Gastroesophageal sphincter (tissue), 4 donors: ENCODE data around the gene GRK7. TPM values are rescaled to one million over a fixed set of nuclear protein-coding genes. Genes with fewer than 3 reads are reported as not detected.

Source experiments
- ATAC-seq: fragments of 150-250 bp; one replicate; pipeline ENCODE4 v1.9.1; 2016; ENCODE audit warnings: mild to moderate bottlenecking, moderate library complexity
- H3K27ac ChIP-seq, 4 donors: fragments of 200-600 bp; sonication (generic) in 3 of 4; 1 replicate in 3 of 4; 2 replicates in 1 of 4; pipeline ENCODE4 v1.5.1; 2016 to 2019
- H3K27me3 ChIP-seq: fragments of 200-600 bp; sonication (generic); one replicate; pipeline ENCODE4 v1.5.1; 2019
- H3K36me3 ChIP-seq, 2 donors: fragments of 200-600 bp; sonication (generic); one replicate each; pipeline ENCODE4 v1.5.1; 2019; ENCODE audit warnings: control low read depth in 1 of 2
- H3K4me1 ChIP-seq, 3 donors: fragments of 200-600 bp; sonication (generic); 1 replicate in 2 of 3; 2 replicates in 1 of 3; pipeline ENCODE4 v1.5.1; 2016 to 2019; ENCODE audit warnings: control low read depth in 2 of 3
- H3K4me3 ChIP-seq, 2 donors: fragments of 200-600 bp; sonication (generic); one replicate each; pipeline ENCODE4 v1.5.1; 2019; ENCODE audit warnings: mild to moderate bottlenecking in 1 of 2, moderate library complexity in 1 of 2
- H3K9me3 ChIP-seq, 3 donors: fragments of 200-600 bp; sonication (generic); one replicate each; pipeline ENCODE4 v1.5.1; 2017 to 2019; ENCODE audit warnings: control low read depth in 2 of 3
- CTCF ChIP-seq, 4 experiments: fragments of 200-600 bp in 2 of 4; fragments of 450-650 bp in 2 of 4; sonication (generic) in 1 of 4; IDR thresholded peaks; one replicate each; pipeline ENCODE4 v1.5.1; 2017 to 2019; ENCODE audit warnings: antibody characterized with exemption in 4 of 4, mild to moderate bottlenecking in 2 of 4, moderate library complexity in 2 of 4
- EP300 ChIP-seq: sonication (generic); formaldehyde crosslinking; IDR thresholded peaks from one replicate; pipeline ENCODE4 v1.6.1; 2017; ENCODE audit warnings: antibody characterized with exemption, mild to moderate bottlenecking
- POLR2A ChIP-seq, 2 donors: fragments of 450-650 bp; IDR thresholded peaks; one replicate each; pipeline ENCODE4 v1.6.1; 2017; ENCODE audit warnings: antibody characterized with exemption in 2 of 2, mild to moderate bottlenecking in 2 of 2, moderate library complexity in 1 of 2
- POLR2AphosphoS5 ChIP-seq: sonication (generic); formaldehyde crosslinking; IDR thresholded peaks from one replicate; pipeline ENCODE4 v1.6.1; 2017; ENCODE audit warnings: antibody characterized with exemption
- WGBS, 2 donors: methylation state at CpG; one replicate each; pipeline ENCODE4 v1.1.5; 2018; ENCODE audit warnings: low coverage in 1 of 2; 5-methylcytosine and 5-hydroxymethylcytosine counted together
- total RNA-seq, 4 donors: library from RNA; depleted of rRNA; stranded (reverse); fragments of >200 nt; gene quantifications; one replicate each; pipeline ENCODE4 v1.1.0, GENCODE V29; 2016

The GRK7 gene
- total RNA-seq, 4 donors from 2014 or later, result not detected

DNA sequence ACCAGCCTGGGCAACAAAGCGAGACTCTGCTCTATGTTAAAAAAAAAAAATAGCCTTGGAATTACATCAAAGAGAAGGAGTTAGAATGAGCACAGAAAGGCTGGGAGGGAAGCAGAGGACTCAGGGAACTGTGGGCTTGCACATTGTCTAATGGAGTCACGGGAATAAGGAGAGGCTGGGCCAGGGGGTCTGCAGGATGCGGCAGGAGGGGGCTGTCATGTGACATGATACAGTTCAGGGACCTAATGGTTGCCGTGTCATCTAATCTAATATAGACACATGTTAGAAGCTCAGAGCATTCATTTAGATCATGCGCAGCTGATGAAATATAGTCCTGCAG lies 32.5 kb downstream of the GRK7 start:
- Histone ChIP-seq H3K27me3 (no peaks in the 10 kb centered on the region), H3K4me3 (no peak overlapping the region), H3K9me3 (no peaks in the 10 kb centered on the region), H3K4me1 (peaks cover 0 to 32% (median 19%) of the 10 kb centered on the region in 3 donors), H3K36me3 (no peaks in the 10 kb centered on the region), H3K27ac (peak overlapping the region in 1 of 4 donors; percentile 16)
- TF ChIP-seq EP300, result no peak
- no peak for TF ChIP-seq POLR2A (IDR thresholded peaks at IDR 0.05)
- no peak for TF ChIP-seq POLR2AphosphoS5
- TF ChIP-seq CTCF (IDR thresholded peaks at IDR 0.05), result no peak
- ATAC-seq, result no peak
- 62 to 86% methylated on average over 4 to 5 of the region's 5 CpGs for WGBS, 2 donors

DNA sequence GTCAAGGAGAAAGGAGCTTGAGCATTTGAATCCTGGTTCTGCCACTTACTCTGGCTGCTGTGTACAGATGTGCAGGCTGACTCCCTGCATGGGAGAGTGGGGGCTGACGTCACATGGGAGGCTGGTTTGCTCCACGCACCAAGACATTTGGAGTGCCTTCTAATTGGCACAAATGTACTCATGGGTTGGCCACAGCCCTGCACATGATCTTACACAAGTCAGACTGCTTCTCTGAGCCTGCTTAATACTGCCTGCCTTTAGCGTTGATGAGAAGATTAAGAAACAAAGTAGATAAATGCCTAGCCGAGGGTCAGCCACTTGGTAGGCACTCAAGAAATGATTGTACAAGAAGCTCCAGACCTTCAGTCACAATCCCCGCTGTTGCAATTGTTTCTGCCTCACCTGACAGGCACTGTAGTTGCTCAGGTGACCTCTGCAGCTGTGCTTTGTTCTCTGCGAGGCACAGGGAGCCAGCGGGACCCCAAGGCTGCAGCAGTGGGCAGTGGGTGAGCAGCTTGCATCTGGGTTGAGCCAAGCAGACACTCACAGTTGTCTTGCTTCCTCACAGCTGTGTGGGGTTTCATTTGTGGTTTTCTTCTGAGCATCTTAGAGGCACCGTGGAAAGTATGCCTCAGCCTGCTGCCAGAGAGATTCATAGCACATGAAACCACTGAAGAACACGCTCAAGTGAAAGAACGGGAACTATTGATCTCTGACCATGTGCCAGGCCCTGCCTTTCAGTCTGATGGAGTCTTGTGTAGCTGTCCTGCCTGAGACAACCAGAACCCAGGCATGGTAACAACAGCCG lies 33.1 kb downstream of the GRK7 start:
- peak overlapping the region in 1 of 2 donors; percentile 42 for H3K4me3 ChIP-seq
- no peaks in the 10 kb centered on the region for H3K27me3 ChIP-seq
- ATAC-seq, result peak; percentile 65
- TF ChIP-seq CTCF (IDR thresholded peaks at IDR 0.05), result no peak
- no peak for TF ChIP-seq POLR2A (IDR thresholded peaks at IDR 0.05)
- TF ChIP-seq EP300, result no peak
- TF ChIP-seq POLR2AphosphoS5, result no peak
- peaks cover 0 to 32% (median 19%) of the 10 kb centered on the region in 3 donors for H3K4me1 ChIP-seq
- H3K27ac ChIP-seq, result peak overlapping the region in 3 of 4 donors; percentile 27 to 84 (median 74)
- no peaks in the 10 kb centered on the region for H3K36me3 ChIP-seq
- 61 to 78% methylated on average over 7 to 9 of the region's 11 CpGs for WGBS, 2 donors
- H3K9me3 ChIP-seq, result peaks cover 0 to 2% (median 0%) of the 10 kb centered on the region in 3 donors

DNA sequence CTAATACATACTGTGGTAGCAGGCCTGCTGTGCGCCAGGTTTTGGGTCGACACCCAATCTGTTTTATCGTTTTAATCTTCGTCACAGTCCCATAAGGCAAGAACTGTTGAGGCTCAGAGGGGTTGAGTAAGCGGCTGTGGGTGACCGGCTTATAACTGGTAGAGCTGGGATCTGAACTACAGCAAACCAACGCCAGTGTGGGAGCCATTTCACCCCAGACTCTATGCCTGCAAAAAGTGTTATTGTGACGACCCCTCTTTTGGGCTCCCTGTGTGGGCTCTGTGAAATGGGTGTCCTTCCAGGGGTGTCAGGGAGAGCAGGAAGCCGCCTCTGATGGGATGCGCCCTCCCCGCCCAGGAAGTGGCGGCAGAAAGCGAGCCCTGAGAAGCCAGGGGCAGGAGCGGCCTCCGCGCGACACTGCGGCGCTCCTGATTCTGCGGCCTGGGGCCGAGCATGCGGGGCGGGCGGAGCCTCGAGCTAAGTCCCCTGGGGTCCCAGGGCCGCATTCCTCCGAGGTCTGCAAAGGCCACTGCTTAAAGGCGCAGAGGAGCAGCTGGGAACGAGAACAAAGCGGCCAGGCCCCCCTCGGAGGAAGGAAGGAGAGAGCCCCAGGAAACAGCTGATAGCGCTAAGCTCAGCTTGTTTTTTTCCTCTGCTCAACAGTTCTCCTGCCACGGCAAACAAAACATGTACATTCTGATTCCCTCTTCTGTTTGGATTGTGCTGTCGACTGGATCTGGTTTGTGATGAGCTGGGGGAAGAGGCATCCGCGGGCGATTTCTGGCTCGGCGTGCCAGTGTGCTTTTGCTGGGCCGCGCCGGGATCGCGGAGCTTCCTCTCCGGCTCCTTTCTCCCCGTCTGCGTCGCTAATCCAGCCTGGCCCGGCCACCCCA lies 33.9 kb downstream of the GRK7 start:
- peaks cover 0 to 3% (median 0%) of the 10 kb centered on the region in 3 donors for H3K9me3 ChIP-seq
- H3K27me3 ChIP-seq, result no peaks in the 10 kb centered on the region
- H3K27ac ChIP-seq, result peak overlapping the region in 3 of 4 donors; percentile 74 to 84 (median 79)
- H3K4me1 ChIP-seq, result peaks cover 0 to 32% (median 19%) of the 10 kb centered on the region in 3 donors
- peak overlapping the region; percentile 2 to 42 for H3K4me3 ChIP-seq
- peak; percentile 61 for ATAC-seq
- H3K36me3 ChIP-seq, result no peaks in the 10 kb centered on the region
- no peak for TF ChIP-seq EP300
- no peak for TF ChIP-seq POLR2AphosphoS5
- 49 to 63% methylated on average over 7 to 12 of the region's 49 CpGs for WGBS, 2 donors

GRCh38 chr3:141797819-141798447 lies 34.7 kb downstream of the GRK7 start:
- H3K4me3 ChIP-seq, result peak overlapping the region; percentile 2 to 42
- no peaks in the 10 kb centered on the region for H3K27me3 ChIP-seq
- peaks cover 0 to 32% (median 19%) of the 10 kb centered on the region in 3 donors for H3K4me1 ChIP-seq
- H3K9me3 ChIP-seq, result peaks cover 0 to 3% (median 0%) of the 10 kb centered on the region in 3 donors
- ATAC-seq, result no peak
- WGBS, 2 donors, result 37 to 100% methylated on average over 2 of the region's 10 CpGs
- H3K36me3 ChIP-seq, result no peaks in the 10 kb centered on the region
- TF ChIP-seq EP300 (no peak), CTCF (IDR thresholded peaks at IDR 0.05) (no peak), POLR2AphosphoS5 (no peak), POLR2A (IDR thresholded peaks at IDR 0.05) (no peak)
- H3K27ac ChIP-seq, result peak overlapping the region in 3 of 4 donors; percentile 74 to 84 (median 79)

DNA sequence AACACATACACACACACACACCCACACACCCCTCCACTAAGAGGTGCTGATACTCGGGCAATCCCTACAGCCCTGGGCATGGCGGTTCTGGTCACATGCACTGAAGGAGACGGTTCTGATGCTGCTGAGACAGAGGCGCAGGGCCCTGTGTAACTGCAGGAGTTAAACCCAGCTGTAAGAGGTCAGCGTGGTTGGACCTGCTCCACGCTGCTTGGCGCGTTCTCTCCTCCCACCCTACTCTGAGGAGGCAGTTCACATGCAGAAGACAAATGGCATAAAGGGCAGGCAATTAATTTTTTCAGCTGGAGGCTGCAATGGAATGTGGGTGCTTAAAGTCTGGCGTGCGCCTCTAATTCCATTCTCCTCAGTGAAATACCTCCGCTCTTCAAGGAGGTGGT lies 35.2 kb downstream of the GRK7 start:
- WGBS, 2 donors, result 12 to 29% methylated on average over 2 to 3 of the region's 11 CpGs
- Histone ChIP-seq H3K36me3 (no peaks in the 10 kb centered on the region), H3K4me1 (peaks cover 0 to 32% (median 19%) of the 10 kb centered on the region in 3 donors), H3K27ac (peak overlapping the region in 3 of 4 donors; percentile 74 to 84 (median 79)), H3K27me3 (no peaks in the 10 kb centered on the region), H3K9me3 (peaks cover 0 to 3% (median 0%) of the 10 kb centered on the region in 3 donors), H3K4me3 (no peak overlapping the region)
- ATAC-seq, result peak; percentile 30
- peak; percentile 29 for TF ChIP-seq POLR2AphosphoS5
- no peak for TF ChIP-seq POLR2A (IDR thresholded peaks at IDR 0.05)
